Mammary epithelial cell (primary cell): ENCODE results near the gene PIF1.

Experiments
- EZH2 ChIP-seq: IDR thresholded peaks from 2 replicates; pipeline ENCODE4 v1.6.1; 2012; ENCODE audit warnings: low read length, inconsistent platforms, borderline replicate concordance
- TF ChIP-seq, protein P1 (sequence below), 2 donors: IDR thresholded peaks in 1 of 2; conservative IDR thresholded peaks in 1 of 2; 2 replicates each; pipeline ENCODE4 v1.5.1; 2011 to 2012; ENCODE audit warnings: inconsistent platforms in 2 of 2, low read length in 2 of 2, mild to moderate bottlenecking in 2 of 2, control low read depth in 1 of 2, low read depth in 1 of 2; ENCODE audit not compliant: insufficient read depth in 1 of 2; ENCODE audit errors: extremely low read depth in 1 of 2

DNA sequence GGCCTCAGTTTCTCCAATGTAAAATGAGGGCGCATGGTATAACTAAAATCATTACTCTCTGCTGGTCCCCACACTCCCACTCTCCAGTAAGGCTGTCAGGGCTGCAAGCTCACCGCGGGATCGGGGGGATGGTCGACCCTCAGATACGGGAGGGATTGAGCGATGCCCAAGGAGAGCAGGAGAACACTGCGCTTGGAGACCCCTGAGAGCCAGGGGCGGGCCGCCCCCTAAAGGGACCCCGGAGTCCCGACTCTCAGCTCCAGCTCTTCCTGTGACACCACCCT lies 15.6 kb upstream of the PIF1 start:
- TF ChIP-seq, protein P1, sequence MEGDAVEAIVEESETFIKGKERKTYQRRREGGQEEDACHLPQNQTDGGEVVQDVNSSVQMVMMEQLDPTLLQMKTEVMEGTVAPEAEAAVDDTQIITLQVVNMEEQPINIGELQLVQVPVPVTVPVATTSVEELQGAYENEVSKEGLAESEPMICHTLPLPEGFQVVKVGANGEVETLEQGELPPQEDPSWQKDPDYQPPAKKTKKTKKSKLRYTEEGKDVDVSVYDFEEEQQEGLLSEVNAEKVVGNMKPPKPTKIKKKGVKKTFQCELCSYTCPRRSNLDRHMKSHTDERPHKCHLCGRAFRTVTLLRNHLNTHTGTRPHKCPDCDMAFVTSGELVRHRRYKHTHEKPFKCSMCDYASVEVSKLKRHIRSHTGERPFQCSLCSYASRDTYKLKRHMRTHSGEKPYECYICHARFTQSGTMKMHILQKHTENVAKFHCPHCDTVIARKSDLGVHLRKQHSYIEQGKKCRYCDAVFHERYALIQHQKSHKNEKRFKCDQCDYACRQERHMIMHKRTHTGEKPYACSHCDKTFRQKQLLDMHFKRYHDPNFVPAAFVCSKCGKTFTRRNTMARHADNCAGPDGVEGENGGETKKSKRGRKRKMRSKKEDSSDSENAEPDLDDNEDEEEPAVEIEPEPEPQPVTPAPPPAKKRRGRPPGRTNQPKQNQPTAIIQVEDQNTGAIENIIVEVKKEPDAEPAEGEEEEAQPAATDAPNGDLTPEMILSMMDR (conservative IDR thresholded peaks at IDR 0.05 in 1 of 2, IDR thresholded peaks at IDR 0.05 in 1 of 2; ENCODE audit: extremely low read depth in 1 of 2, insufficient read depth in 1 of 2, low read depth in 1 of 2, low read length in 2 of 2): no peak
- TF ChIP-seq EZH2: no peak
